SK-N-SH treated with all-trans-retinoic acid at 6 μM for 48 hours (cell line): ENCODE measurements around the gene DAPL1.

ENCODE experiments used
- ATAC-seq: fragments of 200-7000 bp; cut with Tn5 transposase; 3 replicates; pipeline ENCODE4 v1.9.1; 2020; ENCODE audit warnings: mild to moderate bottlenecking, moderate library complexity
- BACH2 ChIP-seq: fragments of 250-450 bp; sonication (Bioruptor Pico); IDR thresholded peaks from 2 replicates; pipeline ENCODE4 v1.9.0; 2021; ENCODE audit warnings: mild to moderate bottlenecking, borderline replicate concordance
- CSDC2 ChIP-seq: fragments of 250-450 bp; sonication (Bioruptor Pico); IDR thresholded peaks from 2 replicates; pipeline ENCODE4 v1.5.0; 2020; ENCODE audit warnings: mild to moderate bottlenecking, moderate library complexity
- ESRRG ChIP-seq: fragments of 250-450 bp; sonication (Bioruptor Pico); IDR thresholded peaks from 2 replicates; pipeline ENCODE4 v1.6.1; 2021; ENCODE audit warnings: mild to moderate bottlenecking
- GLIS3 ChIP-seq: fragments of 250-450 bp; sonication (Bioruptor Pico); IDR thresholded peaks from 2 replicates; pipeline ENCODE4 v1.5.0; 2020; ENCODE audit warnings: mild to moderate bottlenecking, moderate library complexity
- OSR1 ChIP-seq: fragments of 250-450 bp; sonication (Bioruptor Pico); IDR thresholded peaks from 2 replicates; pipeline ENCODE4 v1.8.0; 2022; ENCODE audit warnings: moderate library complexity, mild to moderate bottlenecking, inconsistent platforms
- PPARA ChIP-seq: fragments of 250-450 bp; sonication (Bioruptor Pico); IDR thresholded peaks from 2 replicates; pipeline ENCODE4 v1.5.0; 2020; ENCODE audit warnings: mild to moderate bottlenecking, borderline replicate concordance
- RARB ChIP-seq: fragments of 250-450 bp; sonication (Bioruptor Pico); IDR thresholded peaks from 2 replicates; pipeline ENCODE4 v1.8.0; 2021; ENCODE audit warnings: mild to moderate bottlenecking, moderate library complexity
- SNAI2 ChIP-seq: fragments of 250-450 bp; sonication (Bioruptor Pico); IDR thresholded peaks from 2 replicates; pipeline ENCODE4 v1.5.0; 2020; ENCODE audit warnings: mild to moderate bottlenecking, moderate library complexity
- TOX ChIP-seq: fragments of 250-450 bp; sonication (Bioruptor Pico); IDR thresholded peaks from 2 replicates; pipeline ENCODE4 v1.8.0; 2021; ENCODE audit warnings: mild to moderate bottlenecking, moderate library complexity, borderline replicate concordance
- ZC3H10 ChIP-seq: fragments of 250-450 bp; sonication (Bioruptor Pico); IDR thresholded peaks from 2 replicates; pipeline ENCODE4 v1.5.1; 2021; ENCODE audit warnings: mild to moderate bottlenecking, moderate library complexity
- ZFP3 ChIP-seq: fragments of 250-450 bp; sonication (Bioruptor Pico); IDR thresholded peaks from 2 replicates; pipeline ENCODE4 v1.5.0; 2020; ENCODE audit warnings: mild to moderate bottlenecking, moderate library complexity
- ZFP30 ChIP-seq: fragments of 450-650 bp; formaldehyde crosslinking; IDR thresholded peaks from 2 replicates; pipeline ENCODE4 v1.5.0; 2022; ENCODE audit warnings: mild to moderate bottlenecking, moderate library complexity
- ZNF565 ChIP-seq: fragments of 450-650 bp; formaldehyde crosslinking; conservative IDR thresholded peaks from 2 replicates; pipeline ENCODE4 v1.5.0; 2020; ENCODE audit warnings: low read depth, mild to moderate bottlenecking, moderate library complexity
- ZNF70 ChIP-seq: fragments of 450-650 bp; formaldehyde crosslinking; IDR thresholded peaks from 2 replicates; pipeline ENCODE4 v1.5.0; 2020; ENCODE audit warnings: mild to moderate bottlenecking, moderate library complexity
- ZNF8 ChIP-seq: fragments of 450-650 bp; formaldehyde crosslinking; IDR thresholded peaks from 2 replicates; pipeline ENCODE4 v1.5.0; 2020; ENCODE audit warnings: mild to moderate bottlenecking, moderate library complexity
- TF ChIP-seq, protein P1 (sequence below): fragments of 250-450 bp; sonication (Bioruptor Pico); IDR thresholded peaks from 2 replicates; pipeline ENCODE4 v1.8.0; 2020; ENCODE audit warnings: mild to moderate bottlenecking, moderate library complexity, borderline replicate concordance
- TF ChIP-seq, protein P2 (sequence below): fragments of 250-450 bp; sonication (Bioruptor Pico); IDR thresholded peaks from 2 replicates; pipeline ENCODE4 v1.5.1; 2020; ENCODE audit warnings: low read depth, mild to moderate bottlenecking, moderate library complexity
- TF ChIP-seq, protein P3 (sequence below): fragments of 250-450 bp; sonication (Bioruptor Pico); IDR thresholded peaks from 2 replicates; pipeline ENCODE4 v1.5.1; 2021; ENCODE audit warnings: mild to moderate bottlenecking, moderate library complexity
- TF ChIP-seq, protein P4 (sequence below): fragments of 250-450 bp; sonication (Bioruptor Pico); IDR thresholded peaks from 2 replicates; pipeline ENCODE4 v1.5.0; 2020; ENCODE audit warnings: mild to moderate bottlenecking, moderate library complexity
- TF ChIP-seq, protein P5 (sequence below): fragments of 250-450 bp; sonication (Bioruptor Pico); IDR thresholded peaks from 2 replicates; pipeline ENCODE4 v1.8.0; 2021; ENCODE audit warnings: low read depth, mild to moderate bottlenecking, moderate library complexity, borderline replicate concordance

DAPL1 gene

GRCh38 chr2:158817588-158817987 is 22.5 kb downstream of the DAPL1 start:
- TF ChIP-seq, protein P1, sequence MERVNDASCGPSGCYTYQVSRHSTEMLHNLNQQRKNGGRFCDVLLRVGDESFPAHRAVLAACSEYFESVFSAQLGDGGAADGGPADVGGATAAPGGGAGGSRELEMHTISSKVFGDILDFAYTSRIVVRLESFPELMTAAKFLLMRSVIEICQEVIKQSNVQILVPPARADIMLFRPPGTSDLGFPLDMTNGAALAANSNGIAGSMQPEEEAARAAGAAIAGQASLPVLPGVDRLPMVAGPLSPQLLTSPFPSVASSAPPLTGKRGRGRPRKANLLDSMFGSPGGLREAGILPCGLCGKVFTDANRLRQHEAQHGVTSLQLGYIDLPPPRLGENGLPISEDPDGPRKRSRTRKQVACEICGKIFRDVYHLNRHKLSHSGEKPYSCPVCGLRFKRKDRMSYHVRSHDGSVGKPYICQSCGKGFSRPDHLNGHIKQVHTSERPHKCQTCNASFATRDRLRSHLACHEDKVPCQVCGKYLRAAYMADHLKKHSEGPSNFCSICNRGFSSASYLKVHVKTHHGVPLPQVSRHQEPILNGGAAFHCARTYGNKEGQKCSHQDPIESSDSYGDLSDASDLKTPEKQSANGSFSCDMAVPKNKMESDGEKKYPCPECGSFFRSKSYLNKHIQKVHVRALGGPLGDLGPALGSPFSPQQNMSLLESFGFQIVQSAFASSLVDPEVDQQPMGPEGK (CRISPR knock-in tag), result no peak
- TF ChIP-seq, protein P2, sequence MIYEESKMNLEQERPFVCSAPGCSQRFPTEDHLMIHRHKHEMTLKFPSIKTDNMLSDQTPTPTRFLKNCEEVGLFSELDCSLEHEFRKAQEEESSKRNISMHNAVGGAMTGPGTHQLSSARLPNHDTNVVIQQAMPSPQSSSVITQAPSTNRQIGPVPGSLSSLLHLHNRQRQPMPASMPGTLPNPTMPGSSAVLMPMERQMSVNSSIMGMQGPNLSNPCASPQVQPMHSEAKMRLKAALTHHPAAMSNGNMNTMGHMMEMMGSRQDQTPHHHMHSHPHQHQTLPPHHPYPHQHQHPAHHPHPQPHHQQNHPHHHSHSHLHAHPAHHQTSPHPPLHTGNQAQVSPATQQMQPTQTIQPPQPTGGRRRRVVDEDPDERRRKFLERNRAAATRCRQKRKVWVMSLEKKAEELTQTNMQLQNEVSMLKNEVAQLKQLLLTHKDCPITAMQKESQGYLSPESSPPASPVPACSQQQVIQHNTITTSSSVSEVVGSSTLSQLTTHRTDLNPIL (CRISPR knock-in tag), result no peak
- TF ChIP-seq SNAI2 (no peak), ZFP3 (no peak), CSDC2 (no peak), ZNF70 (no peak), RARB (CRISPR knock-in tag) (no peak), TOX (CRISPR knock-in tag) (no peak), ZNF565 (CRISPR knock-in tag) (no peak), PPARA (no peak), GLIS3 (CRISPR knock-in tag) (no peak), ZC3H10 (CRISPR knock-in tag) (no peak), ZNF8 (CRISPR knock-in tag) (no peak)
- TF ChIP-seq, protein P3, sequence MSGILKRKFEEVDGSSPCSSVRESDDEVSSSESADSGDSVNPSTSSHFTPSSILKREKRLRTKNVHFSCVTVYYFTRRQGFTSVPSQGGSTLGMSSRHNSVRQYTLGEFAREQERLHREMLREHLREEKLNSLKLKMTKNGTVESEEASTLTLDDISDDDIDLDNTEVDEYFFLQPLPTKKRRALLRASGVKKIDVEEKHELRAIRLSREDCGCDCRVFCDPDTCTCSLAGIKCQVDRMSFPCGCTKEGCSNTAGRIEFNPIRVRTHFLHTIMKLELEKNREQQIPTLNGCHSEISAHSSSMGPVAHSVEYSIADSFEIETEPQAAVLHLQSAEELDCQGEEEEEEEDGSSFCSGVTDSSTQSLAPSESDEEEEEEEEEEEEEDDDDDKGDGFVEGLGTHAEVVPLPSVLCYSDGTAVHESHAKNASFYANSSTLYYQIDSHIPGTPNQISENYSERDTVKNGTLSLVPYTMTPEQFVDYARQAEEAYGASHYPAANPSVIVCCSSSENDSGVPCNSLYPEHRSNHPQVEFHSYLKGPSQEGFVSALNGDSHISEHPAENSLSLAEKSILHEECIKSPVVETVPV (CRISPR knock-in tag), result no peak
- TF ChIP-seq, protein P4, sequence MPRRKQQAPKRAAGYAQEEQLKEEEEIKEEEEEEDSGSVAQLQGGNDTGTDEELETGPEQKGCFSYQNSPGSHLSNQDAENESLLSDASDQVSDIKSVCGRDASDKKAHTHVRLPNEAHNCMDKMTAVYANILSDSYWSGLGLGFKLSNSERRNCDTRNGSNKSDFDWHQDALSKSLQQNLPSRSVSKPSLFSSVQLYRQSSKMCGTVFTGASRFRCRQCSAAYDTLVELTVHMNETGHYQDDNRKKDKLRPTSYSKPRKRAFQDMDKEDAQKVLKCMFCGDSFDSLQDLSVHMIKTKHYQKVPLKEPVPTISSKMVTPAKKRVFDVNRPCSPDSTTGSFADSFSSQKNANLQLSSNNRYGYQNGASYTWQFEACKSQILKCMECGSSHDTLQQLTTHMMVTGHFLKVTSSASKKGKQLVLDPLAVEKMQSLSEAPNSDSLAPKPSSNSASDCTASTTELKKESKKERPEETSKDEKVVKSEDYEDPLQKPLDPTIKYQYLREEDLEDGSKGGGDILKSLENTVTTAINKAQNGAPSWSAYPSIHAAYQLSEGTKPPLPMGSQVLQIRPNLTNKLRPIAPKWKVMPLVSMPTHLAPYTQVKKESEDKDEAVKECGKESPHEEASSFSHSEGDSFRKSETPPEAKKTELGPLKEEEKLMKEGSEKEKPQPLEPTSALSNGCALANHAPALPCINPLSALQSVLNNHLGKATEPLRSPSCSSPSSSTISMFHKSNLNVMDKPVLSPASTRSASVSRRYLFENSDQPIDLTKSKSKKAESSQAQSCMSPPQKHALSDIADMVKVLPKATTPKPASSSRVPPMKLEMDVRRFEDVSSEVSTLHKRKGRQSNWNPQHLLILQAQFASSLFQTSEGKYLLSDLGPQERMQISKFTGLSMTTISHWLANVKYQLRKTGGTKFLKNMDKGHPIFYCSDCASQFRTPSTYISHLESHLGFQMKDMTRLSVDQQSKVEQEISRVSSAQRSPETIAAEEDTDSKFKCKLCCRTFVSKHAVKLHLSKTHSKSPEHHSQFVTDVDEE, result no peak
- ATAC-seq, result no peak

- no peak for TF ChIP-seq PPARA
- no peak for TF ChIP-seq ZFP30 (CRISPR knock-in tag)
- no peak for TF ChIP-seq ZNF70
- no peak for TF ChIP-seq ZNF8 (CRISPR knock-in tag)
- TF ChIP-seq, protein P3 (CRISPR knock-in tag), result no peak
- TF ChIP-seq, protein P5, sequence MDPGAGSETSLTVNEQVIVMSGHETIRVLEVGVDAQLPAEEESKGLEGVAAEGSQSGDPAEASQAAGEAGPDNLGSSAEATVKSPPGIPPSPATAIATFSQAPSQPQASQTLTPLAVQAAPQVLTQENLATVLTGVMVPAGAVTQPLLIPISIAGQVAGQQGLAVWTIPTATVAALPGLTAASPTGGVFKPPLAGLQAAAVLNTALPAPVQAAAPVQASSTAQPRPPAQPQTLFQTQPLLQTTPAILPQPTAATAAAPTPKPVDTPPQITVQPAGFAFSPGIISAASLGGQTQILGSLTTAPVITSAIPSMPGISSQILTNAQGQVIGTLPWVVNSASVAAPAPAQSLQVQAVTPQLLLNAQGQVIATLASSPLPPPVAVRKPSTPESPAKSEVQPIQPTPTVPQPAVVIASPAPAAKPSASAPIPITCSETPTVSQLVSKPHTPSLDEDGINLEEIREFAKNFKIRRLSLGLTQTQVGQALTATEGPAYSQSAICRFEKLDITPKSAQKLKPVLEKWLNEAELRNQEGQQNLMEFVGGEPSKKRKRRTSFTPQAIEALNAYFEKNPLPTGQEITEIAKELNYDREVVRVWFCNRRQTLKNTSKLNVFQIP (CRISPR knock-in tag), result no peak
- no peak for TF ChIP-seq GLIS3 (CRISPR knock-in tag)
- TF ChIP-seq SNAI2, result no peak
- TF ChIP-seq RARB (CRISPR knock-in tag), result no peak
- ATAC-seq, result no peak
Observed at GRCh38 chr2:158818511-158818910, 23.4 kb downstream of the DAPL1 start.

DNA sequence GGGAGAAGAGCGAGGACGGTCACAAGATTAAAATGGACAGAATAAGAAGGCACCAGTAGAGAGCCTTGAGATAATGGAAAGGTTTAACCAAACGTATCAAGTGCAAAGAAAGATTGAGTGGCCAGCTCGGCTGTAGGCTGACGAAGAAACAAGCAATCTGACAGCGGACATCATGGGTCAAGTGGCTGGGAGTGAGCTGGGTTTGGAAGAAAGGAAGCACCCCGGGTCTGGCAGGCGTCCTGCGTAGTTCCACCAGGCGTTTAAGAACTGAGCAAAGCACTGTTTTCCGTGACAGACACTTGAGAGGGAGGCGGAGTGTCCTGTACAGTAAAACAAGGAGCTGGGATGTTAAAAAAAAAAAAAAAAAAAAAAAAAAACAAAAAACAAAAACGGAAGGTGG is 27.1 kb downstream of the DAPL1 start:
- ATAC-seq, result no peak
- TF ChIP-seq TOX (CRISPR knock-in tag) (no peak), SNAI2 (no peak), BACH2 (CRISPR knock-in tag) (no peak), ZC3H10 (CRISPR knock-in tag) (no peak), ZNF70 (no peak), ZFP30 (CRISPR knock-in tag) (no peak), ESRRG (CRISPR knock-in tag) (no peak), ZNF565 (CRISPR knock-in tag) (no peak), OSR1 (CRISPR knock-in tag) (no peak), RARB (CRISPR knock-in tag) (no peak)
- TF ChIP-seq, protein P1 (CRISPR knock-in tag), result no peak
- TF ChIP-seq, protein P3 (CRISPR knock-in tag), result no peak
- TF ChIP-seq, protein P5 (CRISPR knock-in tag), result no peak
